Prostate gland (tissue), 2 donors: ENCODE data around the gene TTBK1. TPM values are rescaled to one million over a fixed set of nuclear protein-coding genes. Genes with fewer than 3 reads are reported as not detected.

ENCODE experiments used
- DNase-seq: peaks from one replicate; pipeline ENCODE4 v3.0.0-alpha.2; 2019; ENCODE audit warnings: low spot score
- H3K27ac ChIP-seq, 2 donors: fragments of 200-600 bp; sonication (generic); 2 replicates each; pipeline ENCODE4 v1.5.1; 2017 to 2019
- H3K27me3 ChIP-seq: fragments of 200-600 bp; sonication (generic); replicated peaks from 2 replicates; pipeline ENCODE4 v1.5.1; 2019; ENCODE audit not compliant: insufficient read depth
- H3K36me3 ChIP-seq, 2 donors: fragments of 200-600 bp; sonication (generic); 1 replicate in 1 of 2; 2 replicates in 1 of 2; pipeline versions ENCODE4 v1.5.1 to v1.8.1; 2017 to 2019
- H3K4me1 ChIP-seq: fragments of 200-600 bp; sonication (generic); replicated peaks from 2 replicates; pipeline ENCODE4 v1.5.1; 2019
- H3K4me3 ChIP-seq, 2 donors: fragments of 200-600 bp; sonication (generic); 2 replicates each; pipeline ENCODE4 v1.5.1; 2017 to 2019
- H3K9me3 ChIP-seq: fragments of 200-600 bp; sonication (generic); 2 replicates; pipeline ENCODE4 v1.5.1; 2017
- CTCF ChIP-seq, 4 experiments: fragments of 200-600 bp in 2 of 4; fragments of 450-650 bp in 2 of 4; sonication (generic) in 2 of 4; IDR thresholded peaks; 1 replicate in 3 of 4; 2 replicates in 1 of 4; pipeline ENCODE4 v1.5.1; 2016 to 2019; ENCODE audit warnings: antibody characterized with exemption in 4 of 4, mild to moderate bottlenecking in 2 of 4, moderate library complexity in 2 of 4
- POLR2A ChIP-seq: fragments of 450-650 bp; IDR thresholded peaks from one replicate; pipeline ENCODE4 v1.6.1; 2016; ENCODE audit warnings: antibody characterized with exemption, mild to moderate bottlenecking
- POLR2AphosphoS5 ChIP-seq: sonication (generic); formaldehyde crosslinking; IDR thresholded peaks from one replicate; pipeline ENCODE4 v1.6.1; 2017; ENCODE audit warnings: antibody characterized with exemption
- WGBS: methylation state at CpG from one replicate; pipeline ENCODE4 v1.1.5; 2018; 5-methylcytosine and 5-hydroxymethylcytosine counted together
- intact Hi-C: fragments of 100-400 bp; cut with DNase I; formaldehyde crosslinking; loops from one replicate; pipeline ENCODE4 v1.14.2; 2022
- total RNA-seq, 2 donors: library from RNA; depleted of rRNA; stranded (reverse); fragments of >200 nt; gene quantifications; one replicate each; pipeline ENCODE4 v1.1.0, GENCODE V29; 2016

TTBK1 gene
- total RNA-seq, 2 donors from 2014 or later = 0.18 to 0.62 TPM

- Histone ChIP-seq H3K27ac (no peak overlapping the region), H3K36me3 (no peaks in the 10 kb centered on the region), H3K9me3 (no peaks in the 10 kb centered on the region), H3K4me1 (no peaks in the 10 kb centered on the region), H3K27me3 (no peaks in the 10 kb centered on the region), H3K4me3 (no peak overlapping the region)
- intact Hi-C loops = no loop called here
- TF ChIP-seq CTCF (IDR thresholded peaks at IDR 0.05) (no peak), POLR2A (no peak), POLR2AphosphoS5 (no peak)
- WGBS = 92% methylated on average over 8 of the region's 9 CpGs
- DNase-seq = no peak
These were observed 13.5 kb downstream of the TTBK1 start for GRCh38 chr6:43256670-43257366.

- 78% methylated on average over 12 of the region's 12 CpGs for WGBS
- H3K27me3 ChIP-seq = no peaks in the 10 kb centered on the region
- intact Hi-C loops = no loop called here
These were observed 14.3 kb downstream of the TTBK1 start for GRCh38 chr6:43257367-43258145.

GRCh38 chr6:43258180-43258579, 14.9 kb downstream of the TTBK1 start:
- DNase-seq = no peak
- Histone ChIP-seq H3K4me3 (no peak overlapping the region), H3K36me3 (no peaks in the 10 kb centered on the region), H3K4me1 (no peaks in the 10 kb centered on the region), H3K27me3 (no peaks in the 10 kb centered on the region), H3K27ac (no peak overlapping the region), H3K9me3 (no peaks in the 10 kb centered on the region)
- WGBS = 63% methylated on average over 4 of the region's 4 CpGs
- intact Hi-C loops = no loop called here
- TF ChIP-seq POLR2AphosphoS5 = no peak
- no peak for TF ChIP-seq POLR2A
- TF ChIP-seq CTCF (IDR thresholded peaks at IDR 0.05) = no peak

More at GRCh38 chr6:43257367-43258145, 14.3 kb downstream of the TTBK1 start:
- no peaks in the 10 kb centered on the region for H3K4me1 ChIP-seq
- no peak overlapping the region for H3K27ac ChIP-seq
- TF ChIP-seq POLR2A (no peak), POLR2AphosphoS5 (no peak), CTCF (IDR thresholded peaks at IDR 0.05) (no peak)
- no peak for DNase-seq
- no peaks in the 10 kb centered on the region for H3K9me3 ChIP-seq
- no peak overlapping the region for H3K4me3 ChIP-seq
- no peaks in the 10 kb centered on the region for H3K36me3 ChIP-seq

GRCh38 chr6:43258807-43259686, 15.8 kb downstream of the TTBK1 start:
- no peak for DNase-seq
- no peak overlapping the region for H3K4me3 ChIP-seq
- WGBS = 96% methylated on average over 29 of the region's 30 CpGs
- intact Hi-C loops = no loop called here
- no peaks in the 10 kb centered on the region for H3K9me3 ChIP-seq
- H3K4me1 ChIP-seq = no peaks in the 10 kb centered on the region
- no peak for TF ChIP-seq POLR2AphosphoS5
- no peak for TF ChIP-seq POLR2A
- TF ChIP-seq CTCF (IDR thresholded peaks at IDR 0.05) = no peak
- H3K36me3 ChIP-seq = no peaks in the 10 kb centered on the region
- no peak overlapping the region for H3K27ac ChIP-seq
- no peaks in the 10 kb centered on the region for H3K27me3 ChIP-seq
